Measurements from ENCODE around the gene GDF10. TPM values are rescaled to one million over a fixed set of nuclear protein-coding genes. Genes with fewer than 3 reads are reported as not detected.

Gene GDF10
- total RNA-seq, 2 experiments from 2014 or later, result 1.4 to 1.5 TPM

GRCh38 chr10:47296156-47296894 lies 3.7 kb upstream of the GDF10 start:
- Mint-ChIP-seq H3K4me3 (no peak overlapping the region), H3K27me3 (peaks cover 9% of the 10 kb centered on the region), H3K27ac (no peak overlapping the region), H3K36me3 (ENCODE audit: low read depth) (no peaks in the 10 kb centered on the region), H3K9me3 (no peaks in the 10 kb centered on the region), H3K4me1 (ENCODE audit: low read depth) (peaks cover 7% of the 10 kb centered on the region)
- intact Hi-C loops (cut with micrococcal nuclease), result no loop called here
- ChIA-PET POLR2A (interaction anchor here (1.0 kb wide), 1 partner anchor 10 kb away, joined by 3 read pairs; no protein-coding TSS in a partner anchor), CTCF (interaction anchor here (1.0 to 1.4 kb wide), 2 partner anchors 8 to 272 kb away, joined by 3 to 5 read pairs; no protein-coding TSS in a partner anchor)
- ATAC-seq (no peak), DNase-seq (no peak)
- TF ChIP-seq, protein P1, sequence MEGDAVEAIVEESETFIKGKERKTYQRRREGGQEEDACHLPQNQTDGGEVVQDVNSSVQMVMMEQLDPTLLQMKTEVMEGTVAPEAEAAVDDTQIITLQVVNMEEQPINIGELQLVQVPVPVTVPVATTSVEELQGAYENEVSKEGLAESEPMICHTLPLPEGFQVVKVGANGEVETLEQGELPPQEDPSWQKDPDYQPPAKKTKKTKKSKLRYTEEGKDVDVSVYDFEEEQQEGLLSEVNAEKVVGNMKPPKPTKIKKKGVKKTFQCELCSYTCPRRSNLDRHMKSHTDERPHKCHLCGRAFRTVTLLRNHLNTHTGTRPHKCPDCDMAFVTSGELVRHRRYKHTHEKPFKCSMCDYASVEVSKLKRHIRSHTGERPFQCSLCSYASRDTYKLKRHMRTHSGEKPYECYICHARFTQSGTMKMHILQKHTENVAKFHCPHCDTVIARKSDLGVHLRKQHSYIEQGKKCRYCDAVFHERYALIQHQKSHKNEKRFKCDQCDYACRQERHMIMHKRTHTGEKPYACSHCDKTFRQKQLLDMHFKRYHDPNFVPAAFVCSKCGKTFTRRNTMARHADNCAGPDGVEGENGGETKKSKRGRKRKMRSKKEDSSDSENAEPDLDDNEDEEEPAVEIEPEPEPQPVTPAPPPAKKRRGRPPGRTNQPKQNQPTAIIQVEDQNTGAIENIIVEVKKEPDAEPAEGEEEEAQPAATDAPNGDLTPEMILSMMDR (IDR thresholded peaks at IDR 0.05), result no peak

DNA sequence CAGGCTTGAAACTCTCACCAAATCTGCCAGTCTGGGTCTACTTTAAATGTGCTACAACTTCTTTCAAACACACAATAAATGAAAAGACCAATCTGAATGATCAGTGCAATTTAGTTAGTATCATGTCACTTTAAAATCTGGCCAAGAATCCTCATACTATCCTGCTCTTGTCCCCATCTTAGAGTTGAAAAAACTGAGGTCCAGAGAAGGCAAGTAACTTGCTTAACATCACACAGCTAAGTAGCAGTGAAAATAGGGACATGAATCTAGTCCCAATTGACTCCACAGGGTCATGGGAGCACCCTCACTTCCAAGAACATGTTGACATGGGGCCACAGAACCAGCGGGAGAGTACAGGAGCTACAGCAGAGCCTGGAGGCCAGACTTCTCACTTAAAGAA lies 3.1 kb upstream of the GDF10 start:
- H3K36me3 Mint-ChIP-seq (ENCODE audit: low read depth), result no peaks in the 10 kb centered on the region
- H3K4me3 Mint-ChIP-seq, result no peak overlapping the region
- TF ChIP-seq, protein P1 (IDR thresholded peaks at IDR 0.05), result no peak
- H3K4me1 Mint-ChIP-seq (ENCODE audit: low read depth), result peaks cover 10% of the 10 kb centered on the region
- POLR2A ChIA-PET, result no interaction called here
- no peaks in the 10 kb centered on the region for H3K9me3 Mint-ChIP-seq
- peaks cover 9% of the 10 kb centered on the region for H3K27me3 Mint-ChIP-seq
- no peak for DNase-seq
- ATAC-seq, result no peak
- intact Hi-C loops (cut with micrococcal nuclease), result no loop called here
- H3K27ac Mint-ChIP-seq, result no peak overlapping the region
- CTCF ChIA-PET, result interaction anchor here (1.0 to 2.3 kb wide), 5 partner anchors 9 to 272 kb away, joined by 3 to 11 read pairs (median 5); no protein-coding TSS in a partner anchor

DNA sequence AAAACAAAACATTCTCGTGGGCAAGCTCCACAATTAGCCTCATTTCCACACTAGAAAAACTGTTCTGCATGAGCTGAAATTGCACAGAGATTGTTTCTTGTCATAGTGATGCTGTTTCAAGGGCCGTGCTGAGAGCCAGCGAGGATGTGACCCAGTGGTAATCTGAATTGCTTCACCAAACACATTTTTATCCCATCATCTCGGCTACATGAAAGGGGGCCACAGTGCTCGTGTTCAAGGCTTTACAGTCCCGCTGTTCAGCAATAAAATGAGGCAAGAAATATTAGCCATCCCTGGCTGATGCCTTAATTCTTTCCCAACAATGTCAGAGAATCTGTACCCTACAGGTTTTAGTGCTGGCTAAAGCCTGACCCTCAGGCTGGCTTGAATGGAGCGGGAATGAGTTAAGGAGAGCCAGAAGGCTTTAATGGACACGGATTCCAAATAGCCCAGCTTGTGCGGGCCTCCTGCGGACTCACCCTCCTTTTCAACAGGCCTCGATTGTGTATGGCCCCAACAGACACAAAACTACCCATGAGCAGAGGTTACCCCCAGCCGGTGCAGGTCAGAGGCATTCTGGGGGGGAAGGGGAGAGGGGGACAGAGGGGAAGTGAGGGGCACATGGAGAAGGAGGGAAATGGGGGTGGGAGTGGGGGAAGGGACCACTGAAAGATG lies 2.0 kb upstream of the GDF10 start:
- no peak overlapping the region for H3K4me3 Mint-ChIP-seq
- intact Hi-C loops (cut with micrococcal nuclease), result no loop called here
- DNase-seq (no peak), ATAC-seq (no peak)
- no peaks in the 10 kb centered on the region for H3K36me3 Mint-ChIP-seq (ENCODE audit: low read depth)
- peaks cover 15% of the 10 kb centered on the region for H3K4me1 Mint-ChIP-seq (ENCODE audit: low read depth)
- H3K27ac Mint-ChIP-seq, result no peak overlapping the region
- TF ChIP-seq, protein P1 (IDR thresholded peaks at IDR 0.05), result no peak
- POLR2A ChIA-PET, result interaction anchor here (0.6 to 0.7 kb wide), 2 partner anchors 67 to 194 kb away, joined by 3 read pairs; no protein-coding TSS in a partner anchor
- CTCF ChIA-PET, result interaction anchor here (1.0 to 2.3 kb wide), 4 partner anchors 9 to 273 kb away, joined by 3 to 11 read pairs (median 6); no protein-coding TSS in a partner anchor
- H3K9me3 Mint-ChIP-seq, result no peaks in the 10 kb centered on the region
- peaks cover 9% of the 10 kb centered on the region for H3K27me3 Mint-ChIP-seq

DNA sequence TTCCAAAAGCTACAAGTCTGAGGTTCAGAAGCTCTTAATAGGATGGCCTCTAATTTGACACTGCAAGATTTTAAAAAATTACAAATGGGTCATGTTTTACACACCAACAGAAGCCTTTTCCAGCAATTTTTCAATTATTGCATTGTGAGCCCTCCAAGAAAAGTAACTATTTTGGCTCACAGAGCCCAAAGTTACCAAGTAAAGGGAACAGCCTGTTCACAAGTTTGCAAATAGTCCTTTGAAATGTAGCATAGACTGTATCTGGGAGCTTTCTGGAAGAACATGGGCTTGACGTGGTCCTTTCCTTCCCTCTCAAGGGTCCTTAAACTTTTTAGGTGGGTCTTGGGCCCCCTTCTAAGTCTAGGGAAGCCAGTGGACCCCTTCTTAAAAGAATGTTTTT lies 1.3 kb upstream of the GDF10 start:
- peaks cover 9% of the 10 kb centered on the region for H3K27me3 Mint-ChIP-seq
- no peaks in the 10 kb centered on the region for H3K36me3 Mint-ChIP-seq (ENCODE audit: low read depth)
- intact Hi-C loops (cut with micrococcal nuclease), result no loop called here
- H3K4me1 Mint-ChIP-seq (ENCODE audit: low read depth), result peaks cover 15% of the 10 kb centered on the region
- no peak for ATAC-seq
- no peak overlapping the region for H3K27ac Mint-ChIP-seq
- POLR2A ChIA-PET, result interaction anchor here (0.7 kb wide), 1 partner anchor 195 kb away, joined by 3 read pairs; no protein-coding TSS in a partner anchor
- CTCF ChIA-PET, result interaction anchor here (2.3 kb wide), 2 partner anchors 13 to 251 kb away, joined by 8 to 11 read pairs; no protein-coding TSS in a partner anchor
- no peak for DNase-seq
- TF ChIP-seq, protein P1 (IDR thresholded peaks at IDR 0.05), result no peak
- H3K4me3 Mint-ChIP-seq, result no peak overlapping the region
- no peaks in the 10 kb centered on the region for H3K9me3 Mint-ChIP-seq
